Measurements from ENCODE around the gene ZDBF2.
"Not testable (repeated sequence)": the region's sequence is repeated elsewhere in the genome, so short reads cannot be mapped to it uniquely, and the experiment has no call there.

The ZDBF2 gene

DNA sequence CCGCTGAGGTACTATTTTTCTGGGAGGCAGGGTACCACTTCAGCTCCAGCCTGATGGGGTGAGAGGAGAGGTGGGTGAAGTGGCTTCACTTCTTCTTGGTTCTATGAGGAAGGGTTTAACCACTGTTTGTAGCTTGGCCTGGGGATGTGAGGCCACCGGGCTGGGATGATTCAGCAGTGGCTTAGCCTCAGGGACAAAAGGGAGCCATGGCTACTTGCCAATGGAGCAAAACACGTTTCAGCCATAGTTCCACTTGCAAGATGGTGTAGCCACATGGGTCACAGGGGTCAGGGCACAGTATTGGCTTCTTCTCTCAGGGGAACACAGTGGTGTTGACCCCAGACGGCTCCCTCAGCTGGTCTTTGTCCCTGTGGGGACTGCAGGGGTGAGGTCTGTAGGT lies 14.9 kb downstream of the ZDBF2 start:
- DNase-seq (ENCODE audit: low read depth), result no peak
- no peak overlapping the region for H3K4me3 ChIP-seq (ENCODE audit: low read depth, low read length)
- TF ChIP-seq MYC (IDR thresholded peaks at IDR 0.05; ENCODE audit: low read depth, low read length), result no peak
- TF ChIP-seq, protein P1, sequence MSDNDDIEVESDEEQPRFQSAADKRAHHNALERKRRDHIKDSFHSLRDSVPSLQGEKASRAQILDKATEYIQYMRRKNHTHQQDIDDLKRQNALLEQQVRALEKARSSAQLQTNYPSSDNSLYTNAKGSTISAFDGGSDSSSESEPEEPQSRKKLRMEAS (IDR thresholded peaks at IDR 0.05; ENCODE audit: low read depth, low read length), result no peak
- no peak for TF ChIP-seq POLR2A (IDR thresholded peaks at IDR 0.05; ENCODE audit: extremely low read depth, insufficient read length)
- TF ChIP-seq, protein P2, sequence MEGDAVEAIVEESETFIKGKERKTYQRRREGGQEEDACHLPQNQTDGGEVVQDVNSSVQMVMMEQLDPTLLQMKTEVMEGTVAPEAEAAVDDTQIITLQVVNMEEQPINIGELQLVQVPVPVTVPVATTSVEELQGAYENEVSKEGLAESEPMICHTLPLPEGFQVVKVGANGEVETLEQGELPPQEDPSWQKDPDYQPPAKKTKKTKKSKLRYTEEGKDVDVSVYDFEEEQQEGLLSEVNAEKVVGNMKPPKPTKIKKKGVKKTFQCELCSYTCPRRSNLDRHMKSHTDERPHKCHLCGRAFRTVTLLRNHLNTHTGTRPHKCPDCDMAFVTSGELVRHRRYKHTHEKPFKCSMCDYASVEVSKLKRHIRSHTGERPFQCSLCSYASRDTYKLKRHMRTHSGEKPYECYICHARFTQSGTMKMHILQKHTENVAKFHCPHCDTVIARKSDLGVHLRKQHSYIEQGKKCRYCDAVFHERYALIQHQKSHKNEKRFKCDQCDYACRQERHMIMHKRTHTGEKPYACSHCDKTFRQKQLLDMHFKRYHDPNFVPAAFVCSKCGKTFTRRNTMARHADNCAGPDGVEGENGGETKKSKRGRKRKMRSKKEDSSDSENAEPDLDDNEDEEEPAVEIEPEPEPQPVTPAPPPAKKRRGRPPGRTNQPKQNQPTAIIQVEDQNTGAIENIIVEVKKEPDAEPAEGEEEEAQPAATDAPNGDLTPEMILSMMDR (IDR thresholded peaks at IDR 0.05; ENCODE audit: low read depth, low read length), result no peak

DNA sequence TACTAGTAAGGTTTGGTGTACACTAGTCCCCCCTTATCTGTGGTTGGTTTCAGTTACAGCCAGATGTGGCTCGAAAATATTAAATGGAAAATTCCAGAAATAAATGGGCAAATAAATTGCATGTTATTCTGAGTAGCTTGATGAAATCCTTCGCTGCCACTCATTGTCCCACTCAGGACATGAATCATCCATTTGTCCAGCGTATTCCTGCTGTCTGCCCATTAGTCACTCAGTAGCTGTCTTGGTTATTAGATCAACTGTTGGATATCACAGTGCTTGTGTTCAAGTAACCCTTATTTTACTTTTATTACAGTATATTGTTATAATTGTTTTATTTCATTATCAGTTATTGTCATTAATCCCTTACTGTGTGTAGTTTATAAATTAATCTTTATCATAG lies 21.7 kb downstream of the ZDBF2 start:
- H3K4me3 ChIP-seq (ENCODE audit: low read depth, low read length), result no peak overlapping the region
- TF ChIP-seq POLR2A (IDR thresholded peaks at IDR 0.05; ENCODE audit: extremely low read depth, insufficient read length) (no peak), MYC (IDR thresholded peaks at IDR 0.05; ENCODE audit: low read depth, low read length) (no peak)
- TF ChIP-seq, protein P2 (IDR thresholded peaks at IDR 0.05; ENCODE audit: low read depth, low read length), result no peak
- TF ChIP-seq, protein P1 (IDR thresholded peaks at IDR 0.05; ENCODE audit: low read depth, low read length), result no peak
- DNase-seq (ENCODE audit: low read depth), result no peak

DNA sequence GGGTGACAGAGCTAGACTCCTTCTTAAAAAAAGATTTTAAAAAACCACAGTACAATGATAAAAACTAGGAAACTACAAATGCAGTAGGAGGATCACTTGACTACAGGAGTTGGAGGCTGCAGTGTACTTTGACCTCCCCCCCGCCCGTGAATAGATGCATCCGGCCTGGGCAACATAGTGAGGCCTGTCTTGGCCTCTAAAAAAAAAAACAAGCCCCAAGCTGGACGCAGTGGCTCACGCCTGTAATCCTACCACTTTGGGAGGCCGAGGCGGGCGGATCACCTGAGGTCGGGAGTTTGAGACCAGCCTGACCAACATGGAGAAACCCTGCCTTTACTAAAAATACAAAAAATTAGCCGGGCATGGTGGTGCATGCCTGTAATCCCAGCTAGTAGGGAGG lies 25.1 kb downstream of the ZDBF2 start:
- DNase-seq (ENCODE audit: low read depth); H3K4me3 ChIP-seq (ENCODE audit: low read depth, low read length): not testable (repeated sequence)

DNA sequence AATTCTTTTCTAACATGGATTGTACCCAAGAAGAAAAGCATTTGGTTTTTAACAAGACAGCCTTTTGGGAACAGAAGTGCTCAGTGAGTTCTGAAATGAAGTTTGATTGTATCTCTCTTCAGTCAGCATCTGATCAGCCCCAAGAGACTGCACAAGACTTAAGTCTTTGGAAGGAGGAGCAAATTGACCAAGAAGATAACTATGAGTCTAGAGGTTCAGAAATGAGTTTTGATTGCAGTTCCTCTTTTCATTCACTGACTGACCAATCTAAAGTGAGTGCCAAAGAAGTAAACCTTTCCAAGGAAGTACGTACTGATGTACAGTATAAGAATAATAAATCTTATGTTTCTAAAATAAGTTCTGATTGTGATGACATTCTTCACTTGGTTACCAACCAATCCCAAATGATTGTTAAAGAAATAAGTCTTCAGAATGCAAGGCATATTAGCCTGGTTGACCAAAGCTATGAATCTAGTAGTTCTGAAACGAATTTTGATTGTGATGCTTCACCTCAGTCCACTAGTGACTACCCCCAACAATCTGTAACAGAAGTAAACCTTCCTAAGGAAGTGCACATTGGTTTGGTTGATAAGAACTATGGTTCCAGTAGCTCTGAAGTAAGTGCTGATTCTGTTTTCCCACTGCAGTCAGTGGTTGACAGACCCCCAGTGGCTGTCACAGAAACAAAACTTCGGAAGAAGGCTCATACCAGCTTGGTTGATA lies 31.2 kb downstream of the ZDBF2 start:
- no peak for DNase-seq (ENCODE audit: low read depth)
- no peak overlapping the region for H3K4me3 ChIP-seq (ENCODE audit: low read depth, low read length)
- TF ChIP-seq POLR2A (IDR thresholded peaks at IDR 0.05; ENCODE audit: extremely low read depth, insufficient read length) (no peak), MYC (IDR thresholded peaks at IDR 0.05; ENCODE audit: low read depth, low read length) (no peak)
- TF ChIP-seq, protein P2 (IDR thresholded peaks at IDR 0.05; ENCODE audit: low read depth, low read length), result no peak
- TF ChIP-seq, protein P1 (IDR thresholded peaks at IDR 0.05; ENCODE audit: low read depth, low read length), result no peak

DNA sequence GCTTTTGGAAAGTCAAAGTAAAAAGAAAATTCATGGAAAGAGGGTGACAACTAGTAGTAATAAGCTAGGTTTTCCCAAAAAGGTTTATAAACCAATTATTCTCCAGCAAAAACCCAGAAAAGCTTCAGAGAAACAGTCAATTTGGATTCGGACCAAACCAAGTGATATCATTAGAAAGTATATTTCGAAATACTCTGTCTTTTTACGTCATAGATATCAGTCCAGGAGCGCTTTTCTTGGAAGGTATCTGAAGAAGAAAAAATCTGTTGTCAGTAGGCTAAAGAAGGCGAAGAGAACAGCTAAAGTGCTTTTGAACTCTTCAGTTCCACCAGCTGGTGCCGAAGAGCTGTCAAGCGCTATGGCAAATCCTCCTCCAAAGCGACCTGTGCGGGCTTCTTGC lies 36.6 kb downstream of the ZDBF2 start:
- DNase-seq (ENCODE audit: low read depth), result no peak
- H3K4me3 ChIP-seq (ENCODE audit: low read depth, low read length), result no peak overlapping the region
- TF ChIP-seq, protein P2 (IDR thresholded peaks at IDR 0.05; ENCODE audit: low read depth, low read length), result no peak
- no peak for TF ChIP-seq POLR2A (IDR thresholded peaks at IDR 0.05; ENCODE audit: extremely low read depth, insufficient read length)
- TF ChIP-seq, protein P1 (IDR thresholded peaks at IDR 0.05; ENCODE audit: low read depth, low read length), result no peak
- no peak for TF ChIP-seq MYC (IDR thresholded peaks at IDR 0.05; ENCODE audit: low read depth, low read length)

DNA sequence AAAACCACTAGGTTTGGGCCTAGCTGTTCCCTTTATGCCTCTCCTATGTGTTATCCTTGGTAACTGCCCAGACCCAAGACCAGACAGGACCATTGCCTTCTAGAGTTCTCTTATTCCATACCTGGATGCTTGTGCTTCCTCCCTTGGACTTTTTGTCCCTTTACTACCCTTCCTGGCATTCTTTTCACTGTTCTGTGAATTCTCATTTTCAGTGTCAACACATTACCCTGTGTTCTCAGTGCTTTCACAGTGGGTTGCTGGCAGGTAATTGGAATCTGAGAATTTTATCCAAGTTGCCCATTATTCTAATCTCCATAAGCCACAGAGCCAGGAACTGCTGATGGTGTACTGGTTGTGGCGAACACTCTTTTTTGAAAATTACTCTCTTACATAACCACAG lies 41.7 kb downstream of the ZDBF2 start:
- TF ChIP-seq, protein P2 (IDR thresholded peaks at IDR 0.05; ENCODE audit: low read depth, low read length), result no peak
- TF ChIP-seq, protein P1 (IDR thresholded peaks at IDR 0.05; ENCODE audit: low read depth, low read length), result no peak
- TF ChIP-seq MYC (IDR thresholded peaks at IDR 0.05; ENCODE audit: low read depth, low read length) (no peak), POLR2A (IDR thresholded peaks at IDR 0.05; ENCODE audit: extremely low read depth, insufficient read length) (no peak)
- DNase-seq (ENCODE audit: low read depth), result no peak

More for the DNA sequence above, 41.7 kb downstream of the ZDBF2 start:
- H3K4me3 ChIP-seq (ENCODE audit: low read depth, low read length), result no peak overlapping the region
